ENCODE results near the gene FBXW5.

DNA sequence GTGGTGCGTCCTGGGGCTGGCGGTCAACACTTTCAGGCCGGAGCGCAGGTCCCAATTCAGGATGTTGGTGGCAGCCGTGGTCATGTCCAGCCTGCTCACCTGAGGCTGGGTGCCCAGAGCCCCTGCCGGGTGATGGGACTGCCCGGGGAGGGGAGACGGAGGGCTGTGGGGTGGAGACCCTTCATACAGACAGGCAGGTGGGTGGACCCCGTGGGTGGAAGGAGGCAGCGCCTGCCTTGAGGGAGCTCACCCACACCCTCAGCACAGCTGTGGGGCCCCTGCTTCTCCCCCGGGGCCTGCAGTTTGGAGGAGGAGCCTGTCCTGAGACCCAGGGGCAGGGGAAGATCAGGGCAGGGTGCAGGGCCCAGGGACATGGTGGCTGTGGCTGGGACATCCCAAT is 25.8 kb upstream of the FBXW5 start:
- TF ChIP-seq ZNF274 (IDR thresholded peaks at IDR 0.05; ENCODE audit: low read depth, low read length) (no peak), YY1 (IDR thresholded peaks at IDR 0.05; ENCODE audit: insufficient read depth, insufficient read length) (no peak), SUZ12 (IDR thresholded peaks at IDR 0.05; ENCODE audit: extremely low read depth, insufficient read depth, insufficient read length) (no peak)
